A549 (cell line): Measurements from ENCODE around the gene SVOPL. TPM values are rescaled to one million over a fixed set of nuclear protein-coding genes. Genes with fewer than 3 reads are reported as not detected.

Experiments
- ATAC-seq, 2 experiments: fragments of 200-7000 bp in 1 of 2; fragments of >200 bp in 1 of 2; cut with Nextera tagmentation in 1 of 2; cut with Tn5 transposase in 1 of 2; 3 replicates each; pipeline versions ENCODE4 v1.8.0 to v1.9.1; 2018 to 2020; ENCODE audit warnings: mild to moderate bottlenecking in 1 of 2, moderate library complexity in 1 of 2
- CTCF ChIA-PET: fragments of 300-600 bp; sonication (Branson Sonifier 250); formaldehyde crosslinking; extraction: SDS; loops from one replicate; lab custom pipeline; 2021; ENCODE audit warnings: antibody characterized with exemption, inconsistent platforms; lab: Yijun Ruan, JAX
- POLR2A ChIA-PET: fragments of 350-600 bp; formaldehyde crosslinking; extraction: SDS; loops from one replicate; lab custom pipeline; 2021; ENCODE audit warnings: antibody characterized with exemption, inconsistent platforms; lab: Yijun Ruan, JAX
- DNase-seq, 2 experiments: peaks; one replicate each; pipeline versions ENCODE4 v3.0.0 to v3.0.0-alpha.2; 2011 to 2016; ENCODE audit warnings: low read depth in 1 of 2, low spot score in 1 of 2
- FAIRE-seq: peaks from 2 replicates; lab custom pipeline; 2011; peaks lifted over from hg19 to GRCh38; lab: Jason Lieb, UNC
- H3K27ac ChIP-seq, 2 experiments: fragments of >200 bp; sonication (Bioruptor Twin); formaldehyde crosslinking; 3 replicates each; pipeline ENCODE4 v1.5.1; 2016 to 2017
- H3K4me1 ChIP-seq: fragments of >200 bp; sonication (Bioruptor Twin); formaldehyde crosslinking; 3 replicates; pipeline ENCODE4 v1.6.1; 2016
- H3K4me2 ChIP-seq: fragments of >200 bp; sonication (Bioruptor Twin); formaldehyde crosslinking; 3 replicates; pipeline ENCODE4 v1.6.1; 2016
- H3K4me3 ChIP-seq: fragments of >200 bp; sonication (Bioruptor Twin); formaldehyde crosslinking; 3 replicates; pipeline ENCODE4 v1.5.1; 2016
- H3K9me3 ChIP-seq: fragments of >200 bp; sonication (Bioruptor Twin); formaldehyde crosslinking; 3 replicates; pipeline ENCODE4 v1.6.1; 2016
- ATOH8 ChIP-seq: fragments of 250-450 bp; sonication (Bioruptor Pico); IDR thresholded peaks from 2 replicates; pipeline ENCODE4 v1.5.0; 2020; ENCODE audit warnings: low read depth, mild to moderate bottlenecking, moderate library complexity
- BHLHE40 ChIP-seq: IDR thresholded peaks from 2 replicates; pipeline ENCODE4 v1.6.1; 2012; ENCODE audit warnings: low read depth, low read length, inconsistent platforms
- E2F6 ChIP-seq: IDR thresholded peaks from 2 replicates; pipeline ENCODE4 v1.6.1; 2012; ENCODE audit warnings: low read depth, borderline replicate concordance
- EHF ChIP-seq: fragments of 250-450 bp; sonication (Bioruptor Pico); IDR thresholded peaks from 2 replicates; pipeline ENCODE4 v1.5.0; 2020; ENCODE audit warnings: mild to moderate bottlenecking
- EP300 ChIP-seq, 2 experiments: fragments of >200 bp; sonication (Bioruptor Twin); formaldehyde crosslinking; IDR thresholded peaks; 2 replicates in 1 of 2; 3 replicates in 1 of 2; pipeline ENCODE4 v1.6.1; 2016 to 2017
- FOSB ChIP-seq: fragments of 250-450 bp; sonication (Bioruptor Pico); IDR thresholded peaks from 2 replicates; pipeline ENCODE4 v1.5.0; 2020; ENCODE audit warnings: mild to moderate bottlenecking, moderate library complexity
- HMGXB4 ChIP-seq: fragments of 250-450 bp; sonication (Bioruptor Pico); IDR thresholded peaks from 2 replicates; pipeline ENCODE4 v1.5.0; 2021; ENCODE audit warnings: mild to moderate bottlenecking, moderate library complexity, borderline replicate concordance
- JUN ChIP-seq, 2 experiments: fragments of >200 bp; sonication (Bioruptor Twin); formaldehyde crosslinking; IDR thresholded peaks; 2 replicates in 1 of 2; 3 replicates in 1 of 2; pipeline ENCODE4 v1.6.1; 2016 to 2017
- MAX ChIP-seq: IDR thresholded peaks from 2 replicates; pipeline ENCODE4 v1.6.1; 2012
- NR3C1 ChIP-seq: fragments of >200 bp; sonication (Bioruptor Twin); formaldehyde crosslinking; IDR thresholded peaks from 3 replicates; pipeline ENCODE4 v1.6.1; 2017
- POLR2AphosphoS2 ChIP-seq: conservative IDR thresholded peaks from 2 replicates; pipeline ENCODE4 v1.6.1; 2012; ENCODE audit warnings: low read length, improper control_type of control experiment, inconsistent platforms
- RAD21 ChIP-seq, 2 experiments: fragments of >200 bp in 1 of 2; sonication (Bioruptor Twin) in 1 of 2; formaldehyde crosslinking in 1 of 2; IDR thresholded peaks in 1 of 2; conservative IDR thresholded peaks in 1 of 2; 2 replicates in 1 of 2; 3 replicates in 1 of 2; pipeline ENCODE4 v1.6.1; 2012 to 2018; ENCODE audit warnings: inconsistent platforms in 1 of 2
- RNF2 ChIP-seq: fragments of 200-600 bp; sonication (generic); IDR thresholded peaks from 2 replicates; pipeline ENCODE4 v1.6.1; 2016; ENCODE audit warnings: low read depth, mild to moderate bottlenecking, antibody characterized with exemption, moderate library complexity, borderline replicate concordance
- TP53 ChIP-seq: fragments of 250-450 bp; sonication (Bioruptor Pico); IDR thresholded peaks from 2 replicates; pipeline ENCODE4 v1.5.0; 2021; ENCODE audit warnings: mild to moderate bottlenecking, moderate library complexity
- ZFP36 ChIP-seq: fragments of 450-650 bp; IDR thresholded peaks from 2 replicates; pipeline ENCODE4 v1.6.1; 2014; ENCODE audit warnings: borderline replicate concordance; ENCODE audit not compliant: partially characterized antibody
- ZNF302 ChIP-seq: fragments of 250-450 bp; sonication (Bioruptor Pico); IDR thresholded peaks from 2 replicates; pipeline ENCODE4 v1.9.0; 2021; ENCODE audit warnings: inconsistent platforms, mild to moderate bottlenecking, moderate library complexity
- ZSCAN20 ChIP-seq: fragments of 250-450 bp; sonication (Bioruptor Pico); IDR thresholded peaks from 2 replicates; pipeline ENCODE4 v1.8.0; 2022; ENCODE audit warnings: mild to moderate bottlenecking, moderate library complexity
- WGBS: methylation state at CpG from one replicate; pipeline ENCODE4 v1.1.6; 2017; ENCODE audit errors: missing lambda C conversion rate; 5-methylcytosine and 5-hydroxymethylcytosine counted together
- polyA plus RNA-seq, 4 experiments: library from polyadenylated mRNA; depleted of rRNA in 3 of 4; stranded (reverse); fragments of >200 nt; fragmentation: RNase III in 1 of 4; extraction: RNeasy Plus Mini Kit Qiagen cat#74134 plus additional on column Dnase treatment in 1 of 4; gene quantifications; 2 replicates in 3 of 4; 3 replicates in 1 of 4; pipeline ENCODE4 v1.2.3, GENCODE V29; 2011 to 2017

Gene SVOPL
- polyA plus RNA-seq, 2 of the 4 experiments (the other 2 are of a cell fraction): 0.21 TPM; not detected in 1

DNA sequence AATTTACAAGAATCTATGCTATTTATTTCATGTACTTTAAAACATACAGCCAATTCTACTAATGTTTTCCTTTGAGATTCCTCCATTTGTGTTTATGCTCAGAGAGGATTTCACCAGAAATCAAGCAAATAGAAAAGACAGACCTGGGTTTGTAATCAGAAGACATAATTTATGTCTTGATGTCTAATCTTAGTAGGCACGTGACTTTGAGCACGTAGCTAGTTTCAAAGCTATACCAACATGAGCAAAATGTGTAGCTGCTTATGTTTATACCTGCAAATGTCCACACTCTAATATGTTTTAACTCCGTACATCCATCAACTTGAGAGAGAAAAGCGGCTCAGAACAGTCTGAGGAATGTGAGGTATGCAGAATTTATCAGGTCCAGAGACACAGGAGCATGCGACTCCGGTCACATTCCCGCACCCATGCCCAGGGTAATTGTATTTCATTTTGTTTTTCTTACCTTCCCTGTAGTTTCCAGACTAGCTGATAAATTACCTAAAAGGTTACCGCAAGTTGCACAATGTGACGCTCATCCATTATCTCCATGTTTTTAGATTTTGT is 40.0 kb downstream of the SVOPL start:
- Histone ChIP-seq H3K27ac (no peak overlapping the region), H3K4me1 (no peaks in the 10 kb centered on the region), H3K9me3 (no peaks in the 10 kb centered on the region), H3K4me3 (no peak overlapping the region), H3K4me2 (no peak overlapping the region)
- DNase-seq (no peak), FAIRE-seq (no peak), ATAC-seq (no peak)
- ChIA-PET CTCF (interaction anchor here (0.9 kb wide), 1 partner anchor 77 kb away, joined by 3 read pairs; no protein-coding TSS in a partner anchor), POLR2A (no interaction called here)
- 51% methylated on average over 9 of the region's 9 CpGs for WGBS
- TF ChIP-seq ZNF302 (CRISPR knock-in tag) (no peak), JUN (IDR thresholded peaks at IDR 0.05) (no peak), HMGXB4 (CRISPR knock-in tag) (no peak), E2F6 (no peak), ZFP36 (no peak), EHF (CRISPR knock-in tag) (no peak), ZSCAN20 (CRISPR knock-in tag) (no peak), NR3C1 (no peak), FOSB (CRISPR knock-in tag) (no peak), TP53 (no peak)

DNA sequence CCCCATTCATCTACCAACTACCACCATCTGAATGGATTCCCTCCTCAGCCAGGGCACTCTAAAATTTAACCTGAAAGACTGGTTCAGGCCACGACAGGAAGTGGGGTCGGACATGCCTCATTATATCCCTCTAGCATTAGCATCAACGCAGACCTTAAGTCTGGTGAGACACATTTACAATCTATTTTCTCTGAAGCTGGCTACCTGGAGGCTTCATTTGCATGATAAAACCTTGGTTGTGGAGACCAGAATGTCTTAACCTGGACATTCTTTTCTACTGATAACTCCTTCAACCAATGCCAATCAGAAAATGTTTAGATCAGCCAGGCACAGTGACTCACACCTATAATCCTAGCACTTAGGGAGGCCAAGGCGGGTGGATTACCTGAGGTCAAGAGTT is 42.3 kb downstream of the SVOPL start:
- ATAC-seq: no peak
- DNase-seq: no peak
- no peak overlapping the region for H3K4me3 ChIP-seq
- no peak overlapping the region for H3K27ac ChIP-seq
- H3K4me1 ChIP-seq: no peaks in the 10 kb centered on the region
- TF ChIP-seq EP300 (IDR thresholded peaks at IDR 0.05) (no peak), EHF (CRISPR knock-in tag) (no peak), MAX (no peak), BHLHE40 (no peak), ATOH8 (CRISPR knock-in tag) (no peak), FOSB (CRISPR knock-in tag) (no peak), RNF2 (no peak), RAD21 (conservative IDR thresholded peaks at IDR 0.05 in 1 of 2, IDR thresholded peaks at IDR 0.05 in 1 of 2) (no peak), JUN (IDR thresholded peaks at IDR 0.05) (no peak), POLR2AphosphoS2 (no peak), HMGXB4 (CRISPR knock-in tag) (no peak), ZFP36 (no peak)
- no peak for FAIRE-seq
- H3K4me2 ChIP-seq: no peak overlapping the region
- 53% methylated on average over 4 of the region's 4 CpGs for WGBS
- POLR2A ChIA-PET: no interaction called here
- peaks cover 13% of the 10 kb centered on the region; the same call in 2 of the 3 replicates for H3K9me3 ChIP-seq
- CTCF ChIA-PET: interaction anchor here (0.6 kb wide), 1 partner anchor 759 kb away, joined by 3 read pairs; no protein-coding TSS in a partner anchor
